NCI-H1105 (cell line): ENCODE measurements around the gene SPATA24.
"Not testable (repeated sequence)": the region's sequence is repeated elsewhere in the genome, so short reads cannot be mapped to it uniquely, and the experiment has no call there.

Experiments
- DNase-seq: peaks from one replicate; lab custom pipeline; 2025; lab: John Stamatoyannopoulos, UW

SPATA24 gene

DNA sequence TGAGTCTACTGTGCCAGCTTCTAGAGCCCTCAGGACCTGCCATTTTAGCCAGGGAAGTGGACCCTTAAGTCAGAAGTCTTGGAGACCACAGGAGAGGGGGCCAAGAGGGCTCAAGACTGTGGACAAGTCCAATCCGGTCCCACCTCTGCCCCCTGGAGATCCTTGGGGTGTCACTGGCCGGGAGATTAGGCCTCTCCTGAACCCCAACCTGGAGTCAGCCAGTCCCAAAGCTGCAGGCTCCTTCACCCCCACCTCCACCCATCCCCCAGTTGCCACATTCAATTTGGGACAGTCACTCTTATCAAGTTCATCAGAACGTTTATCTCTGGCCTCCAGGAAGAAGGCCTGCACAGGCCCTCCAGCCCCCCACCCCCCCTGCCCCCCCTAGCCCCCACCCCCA, 21.1 kb downstream of the SPATA24 start:
- DNase-seq = no peak

DNA sequence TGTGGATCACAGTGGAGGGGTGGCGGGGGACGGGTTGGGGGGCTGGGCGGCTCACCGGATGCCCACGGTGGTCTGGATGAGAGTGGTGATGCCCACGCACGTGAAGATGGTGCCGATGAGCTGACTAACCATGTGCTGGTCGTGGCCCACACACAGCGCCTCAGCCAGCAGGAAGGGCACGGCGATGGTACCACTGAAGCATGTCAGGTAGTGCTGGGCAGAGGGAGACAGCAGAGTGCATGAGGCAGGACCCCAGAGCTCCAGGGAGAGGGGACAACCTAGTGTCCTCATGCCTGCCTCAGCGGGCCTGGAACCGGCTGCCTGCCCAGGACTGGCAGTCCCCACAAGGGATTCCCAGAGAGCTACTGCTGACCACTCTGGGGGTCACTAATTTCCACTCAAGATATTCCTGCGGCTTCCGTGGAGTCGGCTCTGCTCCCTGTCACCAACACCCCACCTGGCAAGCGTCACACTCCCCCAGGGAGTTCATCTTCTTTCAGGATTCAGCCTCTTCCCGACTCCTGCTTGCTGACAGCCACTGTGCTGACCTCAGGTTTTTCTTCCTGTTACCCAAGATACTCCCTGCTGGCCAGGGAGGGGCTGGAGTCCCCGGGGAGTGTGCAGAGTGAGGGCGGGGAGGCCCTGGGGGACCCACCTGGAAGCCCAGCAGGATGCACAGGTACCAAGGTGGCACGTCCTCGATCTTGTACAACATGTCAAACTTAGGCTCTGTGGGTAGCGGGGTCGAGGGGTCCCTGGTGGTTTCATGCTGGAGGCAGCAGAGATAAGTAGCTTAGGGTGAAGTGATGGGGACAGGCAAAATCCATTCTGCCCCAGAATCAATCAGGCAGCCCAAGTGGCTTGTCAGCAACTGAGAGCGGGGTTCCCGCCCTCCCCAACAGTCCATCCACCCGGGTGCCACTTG, 21.8 kb downstream of the SPATA24 start:
- no peak for DNase-seq

DNA sequence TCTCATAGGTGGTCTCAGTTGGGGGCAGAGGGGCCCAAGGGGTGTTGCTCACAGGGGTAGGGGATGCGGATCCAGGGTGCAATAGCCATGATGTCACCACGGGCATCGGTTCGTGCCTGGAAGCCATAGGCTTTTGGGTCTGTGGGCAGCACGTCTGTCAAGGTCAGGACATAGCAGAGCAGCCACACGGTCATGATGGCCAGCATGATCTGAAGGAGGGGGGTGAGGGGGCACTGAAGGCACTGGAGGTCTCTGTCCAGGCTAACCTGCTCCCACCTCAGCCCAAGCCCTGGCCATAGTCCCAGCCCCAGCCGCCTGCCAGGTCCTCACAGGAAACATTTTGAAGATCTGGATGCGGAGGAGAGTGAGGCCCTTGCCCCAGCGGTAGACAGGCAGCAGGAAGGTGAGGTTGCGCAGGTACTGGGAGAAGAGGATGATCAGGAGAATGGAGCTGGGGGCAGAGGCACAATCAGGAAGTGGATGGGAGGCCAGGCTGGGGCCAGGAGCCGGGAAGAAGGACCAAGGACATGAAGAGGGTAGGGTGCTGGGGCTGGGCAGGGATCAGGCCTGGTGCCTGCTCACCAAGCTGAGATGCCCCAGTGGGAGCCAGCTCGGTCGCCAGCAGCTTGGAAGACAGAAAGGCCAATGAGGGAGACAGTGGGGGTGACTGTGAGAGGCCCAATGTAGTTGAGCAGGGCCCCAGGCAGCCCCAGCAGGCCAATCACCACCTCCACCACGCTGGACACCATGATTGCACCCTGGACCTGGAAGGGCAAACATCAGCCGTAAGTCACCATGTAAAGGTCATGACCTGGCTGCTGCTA, 24.1 kb downstream of the SPATA24 start:
- no peak for DNase-seq

DNA sequence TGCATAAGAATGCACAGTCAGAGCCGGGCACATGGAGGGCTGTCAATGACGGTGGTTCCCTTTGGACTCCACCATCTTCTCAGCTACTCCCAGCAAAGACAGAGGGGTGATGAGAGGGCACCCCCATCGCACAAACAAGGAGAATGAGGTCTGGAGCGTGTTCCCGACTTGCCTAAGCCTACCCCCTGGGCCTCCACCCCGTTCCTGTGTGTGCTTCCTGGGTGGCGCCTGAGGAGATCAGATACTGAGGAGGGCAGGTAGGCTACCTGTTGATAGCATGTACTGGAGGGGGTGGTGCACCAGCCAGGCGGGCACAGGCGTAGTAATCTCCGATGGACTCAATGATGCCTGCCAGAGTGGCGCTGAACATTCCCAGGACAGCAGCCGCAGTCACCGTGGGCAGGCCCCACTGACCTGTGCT, 24.9 kb downstream of the SPATA24 start:
- no peak for DNase-seq

DNA sequence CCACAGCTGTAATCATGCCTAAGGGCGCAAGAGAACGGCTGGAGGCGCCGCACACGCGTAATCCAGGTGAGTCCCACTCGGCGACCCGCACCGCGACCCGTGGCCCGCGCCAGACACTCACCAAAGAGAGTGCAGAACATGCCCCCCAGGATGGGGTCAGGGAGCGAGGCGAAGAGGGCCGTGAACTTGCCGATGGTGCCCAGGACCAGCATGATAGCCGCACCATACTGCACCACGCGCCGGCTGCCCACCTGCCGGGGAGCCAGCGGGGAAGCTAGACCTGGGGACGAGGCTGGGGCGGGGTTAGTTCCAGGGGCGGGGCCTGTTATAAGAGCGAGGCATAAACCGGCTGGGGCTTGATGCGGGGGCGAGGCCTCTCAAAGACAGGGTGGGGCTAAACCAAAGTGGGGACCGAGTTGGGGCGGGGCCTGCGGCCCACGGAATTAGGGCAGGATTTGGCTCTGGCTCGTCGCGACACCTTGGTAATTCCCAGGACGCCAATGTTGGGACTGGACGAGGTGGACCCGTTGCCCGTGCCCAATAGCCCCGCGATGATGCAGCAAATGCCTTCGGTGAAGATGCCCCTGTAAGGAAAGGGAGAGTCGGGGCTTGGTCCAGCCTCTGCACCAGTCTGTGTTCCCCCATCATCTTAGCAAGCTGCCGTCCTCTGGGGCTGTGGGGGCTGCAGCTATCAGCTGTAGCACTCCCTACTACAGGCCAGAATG, 25.6 kb downstream of the SPATA24 start:
- no peak for DNase-seq

DNA sequence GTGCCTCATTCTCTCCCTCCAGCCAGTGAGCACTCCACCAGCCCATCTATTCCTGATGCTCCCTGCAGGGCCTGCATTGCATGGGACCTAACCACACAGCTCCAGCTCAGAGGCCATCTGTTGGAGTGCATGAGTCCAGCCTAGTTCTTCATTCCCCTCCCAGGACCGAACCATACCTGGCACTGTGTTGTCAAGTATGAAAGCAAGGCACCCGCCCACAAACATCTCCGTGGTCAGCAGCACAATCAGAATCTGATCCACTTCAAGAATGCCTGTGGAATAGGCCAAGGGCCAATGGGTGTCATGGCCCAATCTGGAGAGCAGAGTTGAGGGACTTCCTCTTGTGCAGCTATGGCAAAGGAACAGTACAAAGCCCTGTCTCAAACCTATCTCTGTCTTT, 26.7 kb downstream of the SPATA24 start:
- DNase-seq = no peak

DNA sequence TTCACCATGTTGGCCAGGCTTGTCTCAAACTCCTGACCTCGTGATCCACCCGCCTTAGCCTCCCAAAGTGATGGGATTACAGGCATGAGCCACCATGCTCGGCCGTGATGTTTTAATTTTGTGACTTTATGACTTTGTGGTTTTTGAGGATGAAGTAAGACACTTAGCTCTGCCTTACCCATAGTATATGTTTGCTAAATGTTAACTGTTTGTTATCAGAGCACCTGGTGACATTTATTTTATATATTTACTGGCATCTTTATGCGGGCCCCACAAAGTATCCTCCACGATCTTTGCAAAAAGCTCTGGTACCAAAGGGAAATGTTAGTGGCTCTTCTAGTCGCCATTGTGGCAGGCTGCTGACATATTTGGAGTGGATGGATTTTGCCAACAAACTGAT, 27.5 kb downstream of the SPATA24 start:
- DNase-seq = no peak

DNA sequence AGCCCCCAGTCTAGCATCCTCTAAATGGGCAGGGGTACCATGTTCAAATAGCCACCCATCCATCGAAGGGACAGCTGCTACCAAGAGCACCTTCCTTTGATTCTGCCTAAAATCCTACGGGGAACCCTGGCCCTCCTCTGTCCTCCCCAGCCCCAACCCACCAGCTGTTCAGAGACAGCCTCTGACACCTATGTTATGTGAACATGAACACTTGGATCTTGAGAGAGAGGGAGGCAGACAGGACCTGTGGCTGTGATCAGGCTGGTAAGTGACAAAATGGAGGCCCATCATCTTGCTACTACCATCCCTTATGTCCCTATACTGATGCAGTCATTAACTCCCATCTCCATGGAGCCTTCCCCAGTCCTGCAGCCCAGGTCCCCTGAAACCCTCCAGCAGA, 29.0 kb downstream of the SPATA24 start:
- DNase-seq = no peak

DNA sequence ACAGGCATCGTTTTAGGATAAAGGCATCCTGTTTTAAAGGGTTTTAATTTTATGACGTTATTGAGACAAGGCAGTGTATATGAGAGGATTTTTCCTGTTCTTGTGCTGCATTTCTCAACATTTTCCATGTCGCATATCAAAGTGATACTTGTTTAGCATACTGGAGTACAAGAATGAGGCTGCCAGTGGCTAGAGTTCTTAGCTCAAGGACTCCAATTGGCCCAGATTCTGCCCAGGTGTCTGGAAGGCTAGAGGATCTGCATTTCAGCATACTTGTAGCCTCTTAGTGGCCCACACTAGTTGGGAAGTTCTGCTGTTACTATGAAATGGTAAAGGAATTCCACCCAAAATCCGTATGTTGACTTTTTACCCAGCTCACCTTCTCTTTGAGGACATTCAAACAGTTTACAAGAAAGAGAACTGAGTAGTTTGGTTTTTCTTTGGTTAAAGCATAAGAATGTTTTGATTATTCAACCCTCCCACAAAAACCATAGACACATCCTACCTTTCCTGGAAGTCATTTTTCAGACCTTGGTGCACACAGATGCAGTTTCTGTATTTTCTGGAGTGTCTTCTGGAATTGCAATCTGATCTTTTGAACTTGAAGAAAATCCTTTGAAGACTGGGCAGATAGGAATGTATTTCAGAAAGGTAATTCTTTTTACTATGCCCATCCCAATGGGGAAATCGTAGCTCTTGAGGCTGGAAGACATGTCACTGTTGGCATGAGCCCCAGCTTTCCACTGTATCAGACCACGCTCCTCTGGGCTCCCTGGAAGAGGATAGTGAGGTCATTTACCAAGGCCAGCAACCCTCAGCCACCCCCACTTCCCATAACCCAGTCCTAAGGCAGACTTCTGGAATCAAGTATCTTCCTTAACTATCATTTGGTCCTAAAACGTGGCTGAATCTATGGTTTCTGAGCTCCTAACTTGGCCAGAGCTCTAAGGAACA, 32.1 kb downstream of the SPATA24 start:
- DNase-seq = no peak

DNA sequence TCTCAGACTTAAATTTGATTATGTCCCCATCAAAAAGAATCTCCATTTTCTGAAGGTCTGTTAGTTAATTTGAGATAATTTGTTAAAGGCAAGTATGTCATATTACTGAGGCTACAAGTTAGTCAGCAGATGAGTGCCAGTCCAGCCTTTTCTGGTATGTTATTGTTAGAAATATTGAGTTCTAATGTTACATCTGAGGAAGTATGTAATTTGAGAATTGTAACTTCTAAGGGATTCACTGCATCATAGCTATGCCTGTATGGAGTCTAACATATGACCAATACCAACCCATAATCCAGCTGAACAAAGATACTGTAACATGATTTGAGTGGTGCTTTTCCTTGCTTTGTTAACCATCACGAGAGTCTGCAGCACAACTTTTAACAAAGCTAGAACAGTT, 34.7 kb downstream of the SPATA24 start:
- DNase-seq = no peak

DNA sequence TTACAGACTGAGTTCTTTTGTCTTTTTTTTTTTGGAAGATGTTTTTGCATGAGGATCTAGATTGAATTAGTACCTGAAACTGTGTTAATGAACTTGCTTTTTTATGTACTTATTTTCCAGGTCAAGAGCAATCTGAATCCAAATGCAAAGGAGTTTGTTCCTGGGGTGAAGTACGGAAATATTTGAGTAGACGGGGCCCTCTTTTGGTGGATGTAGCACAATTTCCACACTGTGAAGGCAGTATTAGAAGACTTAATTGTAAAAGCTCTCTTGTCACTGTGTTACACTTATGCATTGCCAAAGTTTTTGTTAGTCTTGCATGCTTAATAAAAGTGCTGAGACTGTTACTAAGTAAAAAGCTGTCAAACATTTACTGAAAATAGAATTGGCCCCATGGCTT, 35.3 kb downstream of the SPATA24 start:
- DNase-seq = no peak

DNA sequence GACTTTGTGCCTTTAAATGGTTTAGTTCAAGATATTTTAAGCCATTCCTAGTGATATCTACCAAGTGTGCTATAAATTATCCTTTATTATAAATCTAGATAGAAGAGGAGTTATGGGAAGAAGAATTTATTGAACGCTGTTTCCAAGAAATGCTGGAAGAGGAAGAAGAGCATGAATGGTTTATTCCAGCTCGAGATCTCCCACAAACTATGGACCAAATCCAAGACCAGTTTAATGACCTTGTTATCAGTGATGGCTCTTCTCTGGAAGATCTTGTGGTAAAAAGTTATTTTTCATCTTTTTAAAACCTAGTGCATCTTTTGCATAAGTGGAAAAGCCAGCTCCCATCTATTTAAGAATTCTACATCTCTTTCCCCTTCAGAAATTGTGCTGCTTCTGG, 39.4 kb downstream of the SPATA24 start:
- no peak for DNase-seq

DNA sequence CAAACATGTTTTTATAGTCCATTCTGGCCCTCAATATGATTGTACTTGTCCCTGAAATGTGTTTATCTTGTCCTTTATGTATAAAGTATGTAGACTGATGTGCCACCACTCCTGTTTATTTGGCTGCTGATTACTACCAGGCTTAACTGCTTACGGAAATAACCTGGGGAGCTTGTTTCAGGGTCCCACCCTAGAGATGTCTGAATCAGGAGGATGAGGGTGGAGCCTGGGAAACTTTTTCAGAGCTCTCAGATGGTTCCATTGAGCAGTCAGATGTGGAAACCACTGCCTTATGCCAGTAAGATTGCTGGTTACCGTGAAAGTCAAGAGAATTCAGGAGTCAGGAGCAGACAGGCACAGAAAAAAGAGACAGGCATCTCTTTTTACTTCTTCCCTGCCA, 40.0 kb downstream of the SPATA24 start:
- DNase-seq = no peak

DNA sequence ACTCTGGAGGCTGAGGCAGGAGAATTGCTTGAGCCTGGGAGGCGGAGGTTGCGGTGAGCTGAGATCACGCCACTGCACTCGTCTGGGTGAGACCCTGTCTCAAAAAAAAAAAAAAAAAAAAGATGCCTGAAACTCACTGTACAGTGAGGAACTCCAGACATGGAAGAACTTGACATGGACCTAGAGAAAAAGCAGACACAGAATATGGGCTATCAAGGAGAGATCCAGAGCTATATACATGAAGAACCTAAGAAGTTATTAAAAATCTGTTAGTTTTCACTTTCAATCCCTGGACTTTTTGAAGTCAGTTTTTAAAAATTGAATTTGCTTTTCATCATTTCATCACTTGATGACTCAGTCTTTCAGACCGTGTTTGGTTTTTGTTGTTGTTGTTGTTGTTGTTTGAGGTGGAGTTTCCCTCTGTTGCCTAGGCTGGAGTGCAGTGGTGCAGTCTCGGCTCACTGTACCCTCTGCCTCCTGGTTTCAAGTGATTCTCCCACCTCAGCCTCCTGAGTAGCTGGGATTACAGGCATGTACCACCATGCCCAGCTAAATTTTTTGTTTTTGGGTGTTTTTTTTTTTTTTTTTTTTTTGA, 42.0 kb downstream of the SPATA24 start:
- no peak for DNase-seq

DNA sequence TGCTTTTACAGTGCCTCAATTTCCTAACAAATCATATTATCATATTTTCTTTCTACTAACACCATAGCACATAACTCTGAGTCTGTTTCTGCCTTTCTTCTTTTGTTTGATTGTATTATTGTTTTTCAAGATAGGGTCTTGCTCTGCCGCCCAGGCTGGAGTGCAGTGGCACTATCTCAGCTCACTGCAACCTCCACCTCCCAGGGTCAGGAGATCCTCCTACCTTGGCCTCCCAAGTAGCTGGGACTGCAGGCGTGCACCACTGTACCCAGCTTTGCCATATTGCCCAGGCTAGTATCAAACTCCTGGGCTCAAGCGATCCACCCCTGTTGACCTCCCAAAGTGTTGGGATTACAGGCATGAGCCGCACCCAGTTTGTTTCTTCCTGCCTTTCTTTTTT, 43.5 kb downstream of the SPATA24 start:
- no peak for DNase-seq

DNA sequence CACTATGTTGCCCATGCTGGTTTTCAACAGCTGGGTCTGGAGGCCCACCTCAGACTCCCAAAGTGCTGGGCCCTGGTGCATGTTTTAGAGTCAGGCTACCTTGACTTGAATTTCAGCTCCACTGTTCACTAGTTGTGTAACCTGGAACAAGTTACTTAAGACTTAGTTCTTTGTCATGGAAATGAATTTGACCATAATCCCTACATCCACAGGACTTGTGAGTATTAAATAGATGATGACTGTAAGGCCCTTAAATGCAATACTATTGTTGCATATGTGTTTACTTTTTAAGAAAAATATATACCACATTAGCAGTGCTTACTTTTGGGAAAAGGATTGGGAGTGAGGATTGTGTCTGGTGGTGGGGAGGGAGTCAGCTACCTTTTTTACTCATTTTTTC, 45.8 kb downstream of the SPATA24 start:
- DNase-seq = no peak

DNA sequence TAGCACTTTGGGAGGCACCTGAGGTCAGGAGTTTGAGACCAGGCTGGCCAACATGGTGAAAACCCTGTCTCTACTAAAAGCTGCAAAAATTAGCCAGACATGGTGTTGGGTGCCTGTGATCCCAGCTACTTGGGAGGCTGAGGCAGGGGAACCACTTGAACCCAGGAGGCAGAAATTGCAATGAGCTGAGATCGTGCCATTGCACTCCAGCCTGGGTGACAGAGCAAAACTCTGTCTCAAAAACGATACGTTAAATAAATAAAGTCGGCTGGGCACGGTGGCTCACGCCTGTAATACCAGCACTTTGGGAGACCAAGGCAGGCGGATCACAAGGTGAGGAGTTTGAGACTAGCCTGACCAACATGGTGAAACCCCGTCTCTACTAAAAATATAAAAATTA, 48.0 kb downstream of the SPATA24 start:
- not testable (repeated sequence) for DNase-seq

DNA sequence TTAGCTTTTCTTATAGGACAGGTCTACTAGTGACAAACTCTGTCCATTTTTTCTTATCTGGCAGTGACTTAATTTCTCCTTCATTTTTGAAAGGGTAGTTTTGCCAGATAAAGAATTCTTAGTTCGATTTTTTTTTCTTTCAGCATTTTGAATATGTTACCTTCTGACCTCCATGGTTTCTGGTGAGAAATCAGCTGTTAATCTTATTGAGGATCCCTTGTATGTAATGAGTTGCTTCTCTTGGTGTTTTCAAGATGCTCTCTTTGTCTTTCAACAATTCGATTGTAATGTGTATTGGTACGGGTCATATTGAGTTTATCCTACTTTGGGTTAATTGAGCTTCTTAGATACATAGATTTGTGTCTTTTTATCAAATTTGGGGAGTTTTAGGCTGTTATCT, 49.7 kb downstream of the SPATA24 start:
- no peak for DNase-seq

DNA sequence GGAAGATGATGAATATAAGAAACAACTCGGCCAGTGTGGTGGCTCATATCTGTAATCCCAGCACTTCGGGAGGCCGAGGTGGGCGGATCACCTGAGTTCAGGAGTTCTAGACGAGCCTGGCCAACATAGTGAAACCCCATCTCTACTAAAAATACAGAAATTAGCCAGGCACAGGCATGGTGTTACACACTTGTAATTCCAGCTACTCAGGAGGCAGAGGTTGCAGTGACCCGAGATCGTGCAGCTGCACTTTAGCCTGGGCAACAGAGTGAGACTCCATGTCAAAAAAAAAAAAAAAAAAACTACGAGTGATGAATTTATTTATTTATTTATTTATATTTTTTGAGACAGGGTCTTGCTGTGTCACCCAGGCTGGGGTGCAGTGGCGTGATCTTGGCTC, 56.0 kb downstream of the SPATA24 start:
- not testable (repeated sequence) for DNase-seq
